Measurements from ENCODE around the gene PEMT.

The PEMT gene

GRCh38 chr17:17570798-17571716, 20.5 kb downstream of the PEMT start:
- DNase-seq (ENCODE audit: low spot score), result no peak

- DNase-seq (ENCODE audit: low spot score), result peak; percentile 77
Observed at GRCh38 chr17:17570140-17570797, 21.2 kb downstream of the PEMT start.

DNA sequence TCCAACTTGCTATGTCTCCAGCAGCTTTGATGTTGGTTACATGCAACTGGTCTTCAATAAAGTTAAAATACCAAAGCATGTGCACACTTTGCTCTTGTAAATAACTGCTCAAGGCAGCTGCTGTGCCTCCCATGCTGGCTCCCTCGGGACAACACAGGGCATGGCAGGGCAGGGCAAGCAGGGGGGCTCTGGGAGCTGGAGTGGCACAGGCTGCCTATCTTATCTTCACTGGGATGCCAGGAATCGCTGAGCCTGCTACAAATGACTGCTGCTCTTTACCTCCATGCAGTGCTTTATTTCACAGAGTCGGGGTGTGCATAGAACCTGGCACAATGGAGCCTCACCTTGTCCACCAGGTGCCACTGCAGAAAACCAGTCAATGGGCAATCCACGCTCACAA, 21.8 kb downstream of the PEMT start:
- DNase-seq (ENCODE audit: low spot score), result no peak

DNA sequence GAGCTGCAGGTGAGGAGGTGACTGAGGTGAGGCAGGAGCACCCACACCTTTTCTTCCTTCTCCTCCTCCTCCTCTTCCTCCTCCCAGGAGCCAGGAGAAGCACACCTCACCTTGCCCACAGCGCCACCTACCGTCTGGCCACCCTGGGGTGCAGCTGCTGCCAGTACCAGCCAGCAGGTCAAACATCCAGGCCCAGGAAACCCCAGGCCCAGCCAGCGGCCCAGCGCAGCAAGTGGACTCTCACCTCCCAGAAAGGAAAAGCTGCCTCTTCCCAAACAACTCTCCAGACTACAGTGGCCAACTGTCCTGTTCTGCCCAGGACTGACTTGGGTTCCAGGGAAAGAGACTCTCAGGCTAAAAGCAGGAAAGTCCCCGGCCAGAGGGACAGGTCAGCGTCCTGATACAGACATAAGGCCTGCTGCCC, 22.7 kb downstream of the PEMT start:
- DNase-seq (ENCODE audit: low spot score), result peak; percentile 86

DNA sequence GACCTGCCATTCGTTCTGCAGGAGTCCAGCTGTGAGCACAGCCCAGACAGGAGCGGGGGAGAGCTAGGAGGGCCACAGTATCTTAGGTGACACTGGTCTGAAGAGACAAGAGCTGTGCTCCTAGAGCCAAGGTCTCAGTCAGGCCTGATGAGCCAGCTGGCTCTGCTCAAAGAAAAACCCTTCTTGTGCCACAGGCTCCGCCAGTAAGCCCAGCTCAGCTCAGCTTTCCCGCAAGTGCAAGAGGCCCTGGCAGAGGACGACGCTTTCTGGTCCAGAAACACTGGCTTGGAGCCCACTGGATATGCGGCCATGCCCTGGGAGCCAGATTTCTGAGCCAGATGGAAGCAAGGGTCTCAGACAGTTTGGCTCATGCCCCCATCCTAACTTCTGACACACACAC, 23.9 kb downstream of the PEMT start:
- no peak for DNase-seq (ENCODE audit: low spot score)

GRCh38 chr17:17566896-17567513, 24.5 kb downstream of the PEMT start:
- no peak for DNase-seq (ENCODE audit: low spot score)

- no peak for DNase-seq (ENCODE audit: low spot score)
Observed at GRCh38 chr17:17565471-17566339, 25.8 kb downstream of the PEMT start.

DNA sequence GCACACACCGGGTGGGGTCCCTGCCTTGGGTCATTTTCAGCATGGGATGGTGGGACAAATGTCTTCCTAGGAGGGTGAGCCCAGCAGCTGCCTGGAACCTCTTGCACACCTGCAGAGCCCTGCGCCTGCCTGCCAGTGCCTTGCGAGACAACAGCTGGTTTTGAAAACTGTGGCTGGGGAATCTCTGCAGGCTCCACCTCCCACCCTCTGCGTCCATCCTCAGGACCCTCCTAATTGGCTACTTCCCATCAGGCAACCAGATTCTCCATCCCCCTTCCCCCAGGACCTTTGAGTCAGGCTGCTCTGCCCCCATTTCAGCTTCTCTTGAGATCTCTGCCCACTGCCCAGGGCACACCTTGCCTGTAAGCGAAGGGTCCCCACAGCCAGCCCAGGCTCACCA, 26.6 kb downstream of the PEMT start:
- DNase-seq (ENCODE audit: low spot score), result no peak

- no peak for DNase-seq (ENCODE audit: low spot score)
Observed at GRCh38 chr17:17564323-17564722, 27.2 kb downstream of the PEMT start.

GRCh38 chr17:17563530-17563929, 28.0 kb downstream of the PEMT start:
- no peak for DNase-seq (ENCODE audit: low spot score)

- DNase-seq (ENCODE audit: low spot score), result no peak
Observed at GRCh38 chr17:17562146-17562511, 29.4 kb downstream of the PEMT start.

- no peak for DNase-seq (ENCODE audit: low spot score)
Observed at GRCh38 chr17:17561408-17562145, 29.9 kb downstream of the PEMT start.

DNA sequence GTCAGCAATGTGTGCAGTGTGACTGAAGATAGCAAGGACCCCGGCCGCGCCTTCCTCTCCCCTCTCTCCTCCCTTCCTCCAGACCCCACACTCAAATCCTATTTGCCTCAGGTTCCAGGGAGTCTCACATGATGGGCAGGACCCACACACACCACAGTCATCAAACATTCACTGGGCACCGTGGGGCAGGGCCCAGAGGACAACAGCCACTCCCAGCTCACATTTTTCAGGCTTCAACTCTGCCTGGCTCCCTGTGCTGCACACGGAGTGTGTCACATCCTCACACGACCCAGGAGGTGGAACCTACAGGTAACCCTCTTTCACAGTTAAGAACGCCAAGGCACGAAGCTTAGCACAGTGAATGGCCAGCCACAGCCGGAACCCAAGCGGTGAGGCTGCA, 30.5 kb downstream of the PEMT start:
- DNase-seq (ENCODE audit: low spot score), result no peak

GRCh38 chr17:17560167-17560566, 31.3 kb downstream of the PEMT start:
- DNase-seq (ENCODE audit: low spot score), result no peak

GRCh38 chr17:17559164-17559563, 32.3 kb downstream of the PEMT start:
- DNase-seq (ENCODE audit: low spot score), result no peak

DNA sequence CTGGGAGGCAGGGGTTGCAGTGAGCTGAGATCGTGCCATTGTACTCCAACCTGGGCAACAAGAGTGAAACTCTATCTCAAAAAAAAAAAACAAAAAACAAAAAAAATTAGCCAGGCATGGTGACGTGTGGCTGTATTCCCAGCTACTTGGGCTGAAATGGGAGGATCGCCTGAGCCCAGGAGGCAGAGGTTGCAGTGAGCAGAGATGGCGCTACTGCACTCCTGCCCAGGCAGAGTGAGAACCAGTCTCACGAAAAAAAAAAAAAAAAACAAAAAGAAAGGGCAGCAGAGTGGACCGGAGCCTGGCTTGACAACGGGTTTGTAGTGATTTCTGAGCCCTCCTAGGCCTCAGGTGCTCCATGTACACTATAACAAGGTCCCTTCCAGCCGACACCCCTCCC, 33.1 kb downstream of the PEMT start:
- no peak for DNase-seq (ENCODE audit: low spot score)

- no peak for DNase-seq (ENCODE audit: low spot score)
Observed at GRCh38 chr17:17557796-17558195, 33.7 kb downstream of the PEMT start.

- no peak for DNase-seq (ENCODE audit: low spot score)
Observed at GRCh38 chr17:17556671-17557070, 34.8 kb downstream of the PEMT start.

- no peak for DNase-seq (ENCODE audit: low spot score)
Observed at GRCh38 chr17:17555906-17556305, 35.6 kb downstream of the PEMT start.

- no peak for DNase-seq (ENCODE audit: low spot score)
Observed at GRCh38 chr17:17555151-17555550, 36.4 kb downstream of the PEMT start.

- no peak for DNase-seq (ENCODE audit: low spot score)
Observed at GRCh38 chr17:17554266-17554665, 37.2 kb downstream of the PEMT start.

Measured in hepatic stellate cell (primary cell).